HepG2 (cell line): ENCODE data around the gene PARD3. TPM values are rescaled to one million over a fixed set of nuclear protein-coding genes. Genes with fewer than 3 reads are reported as not detected.
A peak's percentile ranks its signal among the peaks of the same experiment; 100 is the strongest.

Source experiments
- ATAC-seq: fragments of 200-7000 bp; cut with Tn5 transposase; 3 replicates; pipeline ENCODE4 v1.9.1; 2020; ENCODE audit warnings: mild to moderate bottlenecking, moderate library complexity
- BruUV-seq: library from RNA; stranded (reverse); fragments of 400-500 nt; replicated peaks from 2 replicates; lab custom pipeline; 2021; lab: Mats Ljungman, UMichigan
- CTCF ChIA-PET: fragments of 300-600 bp; formaldehyde crosslinking; extraction: SDS; loops from one replicate; lab custom pipeline; 2021; ENCODE audit warnings: low total read pairs, inconsistent platforms, low intra/inter-chr PET ratio; lab: Yijun Ruan, JAX
- POLR2A ChIA-PET: fragments of 350-600 bp; sonication (Branson Sonifier 250); formaldehyde crosslinking; loops from one replicate; lab custom pipeline; 2020; ENCODE audit warnings: antibody characterized with exemption, inconsistent platforms; lab: Yijun Ruan, JAX
- DNase-seq: peaks from one replicate; pipeline ENCODE4 v3.0.0-alpha.2; 2015; ENCODE audit warnings: low spot score
- FAIRE-seq: peaks from 3 replicates; lab custom pipeline; 2011; peaks lifted over from hg19 to GRCh38; lab: Jason Lieb, UNC
- H2AFZ ChIP-seq: one replicate; pipeline ENCODE4 v1.6.1; 2011; ENCODE audit warnings: low read length, inconsistent platforms
- H3K27ac ChIP-seq: fragments of 300-600 bp; 3 replicates; pipeline ENCODE4 v1.8.0; 2011; ENCODE audit warnings: mixed run types, mild to moderate bottlenecking, mixed read lengths, low read length, inconsistent platforms; ENCODE audit not compliant: insufficient read depth; ENCODE audit errors: extremely low read length
- H3K27me3 ChIP-seq, 2 experiments: fragments of 200-600 bp in 1 of 2; 2 replicates in 1 of 2; 3 replicates in 1 of 2; pipeline versions ENCODE4 v1.6.0 to v1.8.0; 2011; ENCODE audit warnings: low read length in 2 of 2, mild to moderate bottlenecking in 2 of 2, moderate library complexity in 2 of 2, inconsistent platforms in 1 of 2; ENCODE audit not compliant: insufficient read depth in 2 of 2, control insufficient read depth in 1 of 2
- H3K36me3 ChIP-seq, 2 experiments: fragments of 200-600 bp in 1 of 2; replicated peaks in 1 of 2; 2 replicates in 1 of 2; 3 replicates in 1 of 2; pipeline versions ENCODE4 v1.5.1 to v1.8.0; 2011; ENCODE audit warnings: low read length in 2 of 2, inconsistent platforms in 1 of 2; ENCODE audit not compliant: insufficient read depth in 2 of 2, control insufficient read depth in 1 of 2
- H3K4me1 ChIP-seq: 2 replicates; pipeline ENCODE4 v1.5.1; 2012; ENCODE audit warnings: low read length, inconsistent platforms; ENCODE audit not compliant: insufficient read depth
- H3K4me2 ChIP-seq: 2 replicates; pipeline ENCODE4 v1.6.0; 2011; ENCODE audit warnings: low read depth, low read length, inconsistent platforms
- H3K4me3 ChIP-seq, 3 experiments: fragments of 200-600 bp in 1 of 3; sonication (generic), shearing (Covaris generic) in 1 of 3; replicated peaks in 1 of 3; 2 replicates each; pipeline ENCODE4 v1.5.1; 2011 to 2016; ENCODE audit warnings: low read length in 3 of 3, inconsistent platforms in 2 of 3, low read depth in 2 of 3, mild to moderate bottlenecking in 2 of 3, control low read depth in 1 of 3, mixed read lengths in 1 of 3; ENCODE audit not compliant: insufficient read depth in 1 of 3
- H3K79me2 ChIP-seq: one replicate; pipeline ENCODE4 v1.6.1; 2011; ENCODE audit warnings: low read length, inconsistent platforms; ENCODE audit not compliant: insufficient read depth
- H3K9ac ChIP-seq: 2 replicates; pipeline ENCODE4 v1.6.0; 2011; ENCODE audit warnings: mild to moderate bottlenecking, low read depth, low read length, inconsistent platforms; ENCODE audit not compliant: insufficient read depth
- H3K9me3 ChIP-seq: 2 replicates; pipeline ENCODE4 v1.5.1; 2012; ENCODE audit warnings: mild to moderate bottlenecking, low read length
- H4K20me1 ChIP-seq: 2 replicates; pipeline ENCODE4 v1.6.0; 2011; ENCODE audit warnings: inconsistent platforms, mild to moderate bottlenecking, low read length, moderate library complexity; ENCODE audit not compliant: insufficient read depth
- ASH2L ChIP-seq: fragments of 300-600, 200-600 bp; sonication (generic); IDR thresholded peaks from 2 replicates; pipeline ENCODE4 v1.7.0; 2017; ENCODE audit warnings: low read depth, mild to moderate bottlenecking, moderate library complexity, mixed read lengths, low read length; ENCODE audit not compliant: insufficient read length
- KAT2B ChIP-seq: fragments of 150-350 bp; IDR thresholded peaks from 2 replicates; pipeline ENCODE4 v1.6.1; 2014; ENCODE audit warnings: low read depth, low read length, borderline replicate concordance
- MAFG ChIP-seq: sonication (generic); formaldehyde crosslinking; IDR thresholded peaks from 2 replicates; pipeline ENCODE4 v1.5.1; 2020; ENCODE audit warnings: mild to moderate bottlenecking, missing genetic modification reagents
- NONO ChIP-seq, 2 experiments: fragments of 450-650 bp in 1 of 2; sonication (generic) in 1 of 2; formaldehyde crosslinking in 1 of 2; IDR thresholded peaks in 1 of 2; conservative IDR thresholded peaks in 1 of 2; 2 replicates each; pipeline versions ENCODE4 v1.6.1 to v1.8.0; 2017 to 2022; ENCODE audit warnings: mild to moderate bottlenecking in 1 of 2, missing genetic modification reagents in 1 of 2, moderate library complexity in 1 of 2
- THYN1 ChIP-seq: sonication (generic); formaldehyde crosslinking; IDR thresholded peaks from 2 replicates; pipeline ENCODE4 v1.8.1; 2023; ENCODE audit warnings: low read depth, mild to moderate bottlenecking, moderate library complexity, missing genetic modification reagents, borderline replicate concordance
- WIZ ChIP-seq: sonication (generic); formaldehyde crosslinking; IDR thresholded peaks from 2 replicates; pipeline ENCODE4 v1.5.1; 2020; ENCODE audit warnings: mild to moderate bottlenecking, missing genetic modification reagents
- ZNF121 ChIP-seq: sonication (generic); formaldehyde crosslinking; IDR thresholded peaks from 2 replicates; pipeline ENCODE4 v1.5.0; 2020; ENCODE audit warnings: mild to moderate bottlenecking, missing genetic modification reagents
- ZNF3 ChIP-seq: IDR thresholded peaks from 2 replicates; pipeline ENCODE4 v1.7.0; 2017; ENCODE audit warnings: inconsistent platforms
- WGBS: methylation state at CpG from one replicate; pipeline ENCODE4 v1.1.6; 2017; ENCODE audit warnings: low lambda C conversion rate; 5-methylcytosine and 5-hydroxymethylcytosine counted together
- in situ Hi-C: cut with HindIII; loops from 2 replicates; pipeline ENCODE4 v1.10.0; 2017; ENCODE audit warnings: low pct_unique_long_range_greater_than_20kb; ENCODE audit not compliant: extremely low pct_ligation_motif_present
- intact Hi-C: fragments of 100-400 bp; cut with micrococcal nuclease; formaldehyde crosslinking; loops from one replicate; pipeline ENCODE4 v1.10.0; 2022; ENCODE audit not compliant: unreplicated experiment
- polyA plus RNA-seq, 8 experiments: library from polyadenylated mRNA; depleted of rRNA in 3 of 8; stranded (reverse) in 7 of 8; unstranded in 1 of 8; fragments of >200 nt; fragmentation: Illumina TruSeq in 4 of 8; extraction: Trizol in 4 of 8; gene quantifications; 2 replicates each; pipeline versions ENCODE4 v1.2.1 to v1.2.3, GENCODE V29; 2011 to 2016; ENCODE audit warnings: low read depth in 4 of 8, missing spikeins in 1 of 8, mixed read lengths in 1 of 8; ENCODE audit not compliant: insufficient read depth in 1 of 8
- total RNA-seq, 5 experiments: library from RNA; depleted of rRNA; stranded (reverse); fragments of >200 nt; fragmentation: Illumina TruSeq; extraction: Trizol; gene quantifications; 2 replicates each; pipeline ENCODE4 v1.2.3, GENCODE V29; 2016; ENCODE audit warnings: low read depth in 1 of 5
- TF ChIP-seq, protein P1 (sequence below): sonication (generic); formaldehyde crosslinking; IDR thresholded peaks from 2 replicates; pipeline ENCODE4 v1.8.1; 2023; ENCODE audit warnings: missing genetic modification reagents, inconsistent platforms, borderline replicate concordance

Gene PARD3
- total and polyA plus RNA-seq, 2 of the 13 experiments (the other 11 are each of a cell fraction or from before 2014, with no cell fraction given), result 40.9 to 60.0 TPM

DNA sequence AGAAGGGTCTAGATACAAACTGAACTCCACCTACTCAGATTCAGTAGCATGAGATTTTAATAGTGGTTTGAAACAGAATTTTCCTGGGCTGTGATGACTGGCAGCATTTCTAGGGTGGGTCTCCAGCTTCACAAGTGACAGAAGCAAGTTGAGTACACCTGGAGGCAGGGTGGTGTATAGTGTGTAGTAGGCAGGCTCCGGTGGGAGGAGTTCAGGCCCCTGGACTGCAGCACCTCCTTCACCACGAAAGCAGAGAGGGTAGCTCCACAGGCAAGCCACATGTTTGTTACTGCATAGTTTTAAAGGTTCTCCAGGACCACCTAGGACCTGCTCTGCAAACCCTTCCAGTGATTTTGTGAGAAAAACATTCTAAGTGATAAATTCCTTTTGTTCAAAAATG is 347.2 kb downstream of the PARD3 start (continued):
- no peak for TF ChIP-seq WIZ
- TF ChIP-seq ASH2L, result no peak
- TF ChIP-seq, protein P1, sequence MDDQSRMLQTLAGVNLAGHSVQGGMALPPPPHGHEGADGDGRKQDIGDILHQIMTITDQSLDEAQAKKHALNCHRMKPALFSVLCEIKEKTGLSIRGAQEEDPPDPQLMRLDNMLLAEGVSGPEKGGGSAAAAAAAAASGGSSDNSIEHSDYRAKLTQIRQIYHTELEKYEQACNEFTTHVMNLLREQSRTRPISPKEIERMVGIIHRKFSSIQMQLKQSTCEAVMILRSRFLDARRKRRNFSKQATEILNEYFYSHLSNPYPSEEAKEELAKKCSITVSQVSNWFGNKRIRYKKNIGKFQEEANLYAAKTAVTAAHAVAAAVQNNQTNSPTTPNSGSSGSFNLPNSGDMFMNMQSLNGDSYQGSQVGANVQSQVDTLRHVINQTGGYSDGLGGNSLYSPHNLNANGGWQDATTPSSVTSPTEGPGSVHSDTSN, result no peak
- no peak for TF ChIP-seq THYN1 (CRISPR knock-in tag)
- TF ChIP-seq MAFG (CRISPR knock-in tag), result no peak
- TF ChIP-seq ZNF3 (CRISPR knock-in tag), result no peak
- no peak for TF ChIP-seq NONO (IDR thresholded peaks at IDR 0.05)
- no peak for TF ChIP-seq NONO (CRISPR knock-in tag; conservative IDR thresholded peaks at IDR 0.05)

DNA sequence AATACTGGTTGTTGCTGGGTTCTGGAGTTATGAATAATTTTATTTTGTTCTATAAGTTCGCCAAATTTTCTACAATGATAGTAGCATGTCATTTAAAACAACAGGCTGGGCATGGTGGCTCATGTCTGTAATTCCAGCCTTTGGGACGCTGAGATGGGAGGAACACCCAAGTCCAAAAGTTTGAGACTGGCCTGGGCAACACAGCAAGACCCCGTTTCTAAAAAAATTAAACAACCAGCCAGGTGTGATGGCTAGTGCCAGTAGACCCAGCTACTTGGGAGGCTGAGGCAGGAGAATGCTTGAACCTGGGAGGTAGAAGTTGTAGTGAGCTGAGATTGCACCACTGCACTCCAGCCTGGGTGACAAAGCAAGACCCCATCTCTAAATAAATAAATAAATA is 347.7 kb downstream of the PARD3 start:
- no peaks in the 10 kb centered on the region for H4K20me1 ChIP-seq
- H3K4me3 ChIP-seq, result no peak overlapping the region
- no TSS peak for BruUV-seq
- intact Hi-C loops, result no loop called here
- DNase-seq, result no peak
- POLR2A ChIA-PET, result no interaction called here
- no peak for FAIRE-seq
- no peak overlapping the region for H3K27ac ChIP-seq
- TF ChIP-seq ZNF121 (peak; percentile 55; the same call in 1 of the 2 replicates), KAT2B (no peak)
- TF ChIP-seq, all 625 proteins: peak for 1
- no peaks in the 10 kb centered on the region; a peak in 1 of 5 replicates for H3K27me3 ChIP-seq
- in situ Hi-C loops, result no loop called here
- no peaks in the 10 kb centered on the region for H3K79me2 ChIP-seq
- peaks cover 5 to 17% of the 10 kb centered on the region in 2 experiments; a peak in 3 of 5 replicates for H3K36me3 ChIP-seq
- no peak for ATAC-seq
- no peak overlapping the region for H3K4me2 ChIP-seq
- H2AFZ ChIP-seq, result no peak overlapping the region
- WGBS, result 94% methylated on average over 3 of the region's 3 CpGs
- H3K9ac ChIP-seq, result no peak overlapping the region
- peaks cover 19% of the 10 kb centered on the region for H3K4me1 ChIP-seq
- CTCF ChIA-PET, result no interaction called here
- H3K9me3 ChIP-seq, result no peaks in the 10 kb centered on the region
